Endothelial cell of umbilical vein (primary cell): ENCODE measurements around the gene SHISA6. TPM values are rescaled to one million over a fixed set of nuclear protein-coding genes. Genes with fewer than 3 reads are reported as not detected.

Source experiments
- BruUV-seq: library from RNA; stranded (reverse); fragments of 400-500 nt; replicated peaks from 2 replicates; lab custom pipeline; 2021; lab: Mats Ljungman, UMichigan
- CTCF ChIA-PET: fragments of 300-600, 350-600 bp; sonication (Branson Sonifier 250); formaldehyde crosslinking; loops from one replicate; lab custom pipeline; 2021; ENCODE audit warnings: antibody characterized with exemption, inconsistent platforms; lab: Charles Lee
- POLR2A ChIA-PET: fragments of 300-600, 350-600 bp; sonication (Branson Sonifier 250); formaldehyde crosslinking; loops from one replicate; lab custom pipeline; 2021; ENCODE audit warnings: antibody characterized with exemption, inconsistent platforms; lab: Charles Lee
- DNase-seq: peaks from one replicate; pipeline ENCODE4 v3.0.0-alpha.2; 2011; ENCODE audit warnings: low read depth, low spot score
- FAIRE-seq: peaks from 2 replicates; lab custom pipeline; 2011; peaks lifted over from hg19 to GRCh38; lab: Jason Lieb, UNC
- H2AFZ ChIP-seq: 2 replicates; pipeline ENCODE4 v1.6.0; 2012; ENCODE audit warnings: low read depth, low read length, control low read depth, inconsistent platforms
- H3K27ac ChIP-seq: 2 replicates; pipeline ENCODE4 v1.5.1; 2011; ENCODE audit warnings: low read depth, mild to moderate bottlenecking, control low read depth, low read length, moderate library complexity; ENCODE audit not compliant: insufficient read depth
- H3K27me3 ChIP-seq, 2 experiments: 2 replicates each; pipeline versions ENCODE4 v1.6.0 to v1.6.1; 2011; ENCODE audit warnings: low read length in 2 of 2, mixed read lengths in 1 of 2; ENCODE audit not compliant: control insufficient read depth in 2 of 2, insufficient read depth in 2 of 2
- H3K36me3 ChIP-seq, 2 experiments: 2 replicates in 1 of 2; 3 replicates in 1 of 2; pipeline ENCODE4 v1.5.1; 2011; ENCODE audit warnings: low read length in 2 of 2, mild to moderate bottlenecking in 1 of 2, moderate library complexity in 1 of 2; ENCODE audit not compliant: control insufficient read depth in 2 of 2, insufficient read depth in 2 of 2; ENCODE audit errors: extremely low read depth in 1 of 2
- H3K4me1 ChIP-seq: 3 replicates; pipeline ENCODE4 v1.5.1; 2011; ENCODE audit warnings: mild to moderate bottlenecking, low read length; ENCODE audit not compliant: control insufficient read depth, insufficient read depth; ENCODE audit errors: extremely low read depth
- H3K4me2 ChIP-seq: 2 replicates; pipeline ENCODE4 v1.6.1; 2011; ENCODE audit warnings: low read length, control low read depth, mixed read lengths; ENCODE audit not compliant: insufficient read depth
- H3K4me3 ChIP-seq, 3 experiments: fragments of 200-600 bp in 1 of 3; sonication (generic), shearing (Covaris generic) in 1 of 3; replicated peaks in 1 of 3; 2 replicates each; pipeline ENCODE4 v1.5.1; 2011 to 2016; ENCODE audit warnings: control low read depth in 3 of 3, low read length in 3 of 3, mild to moderate bottlenecking in 2 of 3, inconsistent platforms in 1 of 3, low read depth in 1 of 3, moderate library complexity in 1 of 3; ENCODE audit not compliant: insufficient read depth in 1 of 3
- H3K79me2 ChIP-seq: 2 replicates; pipeline ENCODE4 v1.6.0; 2012; ENCODE audit warnings: low read length, inconsistent platforms; ENCODE audit not compliant: control insufficient read depth, insufficient read depth
- H3K9ac ChIP-seq: replicated peaks from 2 replicates; pipeline ENCODE3; 2011; ENCODE audit warnings: low read length, control low read depth; ENCODE audit not compliant: insufficient read depth; ENCODE audit errors: extremely low read depth
- H3K9me1 ChIP-seq: replicated peaks from 3 replicates; pipeline ENCODE4 v1.6.0; 2011; ENCODE audit warnings: mild to moderate bottlenecking, low read length; ENCODE audit not compliant: control insufficient read depth, insufficient read depth; ENCODE audit errors: extremely low read depth
- H3K9me3 ChIP-seq: replicated peaks from 2 replicates; pipeline ENCODE4 v1.5.1; 2012; ENCODE audit warnings: low read length, inconsistent platforms; ENCODE audit not compliant: control insufficient read depth, insufficient read depth
- H4K20me1 ChIP-seq: replicated peaks from 2 replicates; pipeline ENCODE3; 2011; ENCODE audit warnings: mild to moderate bottlenecking, low read length; ENCODE audit not compliant: control insufficient read depth, insufficient read depth; ENCODE audit errors: extremely low read depth
- CTCF ChIP-seq, 2 donors: IDR thresholded peaks; 1 replicate in 1 of 2; 2 replicates in 1 of 2; pipeline ENCODE4 v1.5.1; 2011; ENCODE audit warnings: low read length in 2 of 2, mild to moderate bottlenecking in 2 of 2, moderate library complexity in 2 of 2, control low read depth in 1 of 2, inconsistent platforms in 1 of 2, low read depth in 1 of 2; ENCODE audit not compliant: insufficient read depth in 1 of 2; ENCODE audit errors: extremely low read depth in 1 of 2
- EZH2 ChIP-seq: IDR thresholded peaks from 2 replicates; pipeline ENCODE4 v1.6.1; 2012; ENCODE audit warnings: borderline replicate concordance, low read depth, mild to moderate bottlenecking, moderate library complexity, low read length, inconsistent platforms; ENCODE audit not compliant: severe bottlenecking
- FOS ChIP-seq: IDR thresholded peaks from 2 replicates; pipeline ENCODE4 v1.6.1; 2011; ENCODE audit warnings: mild to moderate bottlenecking, low read length, moderate library complexity, borderline replicate concordance; ENCODE audit not compliant: insufficient read depth
- GATA2 ChIP-seq: IDR thresholded peaks from 2 replicates; pipeline ENCODE4 v1.7.0; 2011; ENCODE audit warnings: low read depth, mild to moderate bottlenecking, moderate library complexity, mixed read lengths, low read length; ENCODE audit not compliant: insufficient read length, insufficient read depth
- JUN ChIP-seq: IDR thresholded peaks from 2 replicates; pipeline ENCODE4 v1.6.1; 2011; ENCODE audit warnings: borderline replicate concordance, low read depth; ENCODE audit not compliant: insufficient read length, insufficient read depth
- MAX ChIP-seq: IDR thresholded peaks from 2 replicates; pipeline ENCODE4 v1.6.1; 2011; ENCODE audit not compliant: insufficient read depth, insufficient read length
- MYC ChIP-seq: IDR thresholded peaks from one replicate; pipeline ENCODE4 v1.6.1; 2011; ENCODE audit warnings: mild to moderate bottlenecking, low read depth, low read length
- POLR2A ChIP-seq: IDR thresholded peaks from 2 replicates; pipeline ENCODE4 v1.6.1; 2012; ENCODE audit warnings: low read depth, mild to moderate bottlenecking, control low read depth, low read length
- POLR2AphosphoS5 ChIP-seq: IDR thresholded peaks from 2 replicates; pipeline ENCODE4 v1.6.1; 2012; ENCODE audit warnings: low read depth, mild to moderate bottlenecking, control low read depth, low read length, moderate library complexity; ENCODE audit not compliant: insufficient read depth
- dilution Hi-C: fragments of 300-500 bp; cut with MboI; formaldehyde crosslinking; loops from one replicate; pipeline ENCODE4 v1.15.0; 2019; ENCODE audit warnings: low sequenced_read_pairs; ENCODE audit not compliant: extremely low pct_ligation_motif_present
- intact Hi-C: fragments of 100-400 bp; cut with micrococcal nuclease; formaldehyde crosslinking; loops from one replicate; pipeline ENCODE4 v1.10.0; 2022
- polyA plus RNA-seq, 4 experiments: library from polyadenylated mRNA; depleted of rRNA in 3 of 4; stranded (reverse) in 3 of 4; unstranded in 1 of 4; fragments of >200 nt; gene quantifications; 2 replicates each; pipeline versions ENCODE4 v1.2.1 to v1.2.3, GENCODE V29; 2011 to 2012; ENCODE audit warnings: missing spikeins in 1 of 4
- total RNA-seq: library from RNA; stranded (reverse); gene quantifications from 2 replicates; pipeline ENCODE4 v1.2.3, GENCODE V29; 2021

SHISA6 gene
- total and polyA plus RNA-seq, 2 donors (not counting 3 experiments of a cell fraction or from before 2014, with no cell fraction given) = not detected

GRCh38 chr17:11285946-11286345 is 44.9 kb downstream of the SHISA6 start:
- H4K20me1 ChIP-seq = no peaks in the 10 kb centered on the region
- no peak overlapping the region for H3K4me2 ChIP-seq
- dilution Hi-C loops = no loop called here
- no peaks in the 10 kb centered on the region for H3K79me2 ChIP-seq
- H2AFZ ChIP-seq = no peak overlapping the region
- no peak overlapping the region for H3K4me3 ChIP-seq
- H3K27me3 ChIP-seq = no peaks in the 10 kb centered on the region
- intact Hi-C loops = no loop called here
- H3K27ac ChIP-seq = no peak overlapping the region
- TF ChIP-seq EZH2 = no peak
- TF ChIP-seq MYC = no peak
- no peak for TF ChIP-seq POLR2AphosphoS5
- TF ChIP-seq FOS = no peak
- no peak for TF ChIP-seq JUN
- TF ChIP-seq POLR2A = no peak
- no peak for TF ChIP-seq CTCF (IDR thresholded peaks at IDR 0.05; ENCODE audit: extremely low read depth in 1 of 2, insufficient read depth in 1 of 2, low read depth in 1 of 2, low read length in 2 of 2)
- no peak for TF ChIP-seq GATA2
- TF ChIP-seq MAX = no peak
- DNase-seq (no peak), FAIRE-seq (no peak)
- H3K36me3 ChIP-seq = no peaks in the 10 kb centered on the region
- H3K4me1 ChIP-seq = no peaks in the 10 kb centered on the region
- CTCF ChIA-PET = no interaction called here
- no peaks in the 10 kb centered on the region for H3K9me1 ChIP-seq
- H3K9me3 ChIP-seq = no peaks in the 10 kb centered on the region
- no TSS peak for BruUV-seq
- no peak overlapping the region for H3K9ac ChIP-seq
- POLR2A ChIA-PET = no interaction called here
